Heart left ventricle (tissue), 16 donors: Measurements from ENCODE around the gene MYBPC1. TPM values are rescaled to one million over a fixed set of nuclear protein-coding genes. Genes with fewer than 3 reads are reported as not detected.

Source experiments
- ATAC-seq, 4 donors: fragments of 200-7000 bp; cut with Tn5 transposase; one replicate each; pipeline ENCODE4 v1.9.1; 2020 to 2022; ENCODE audit warnings: moderate library complexity in 4 of 4, mild to moderate bottlenecking in 3 of 4, moderate number of reproducible peaks in 1 of 4
- DNase-seq, 5 donors: peaks; one replicate each; pipeline ENCODE4 v3.0.0-alpha.2; 2020
- H3K27ac ChIP-seq, 12 donors: fragments of 200-600 bp; sonication (generic) in 4 of 12; one replicate each; pipeline versions ENCODE4 v1.5.0 to v1.8.0; 2016 to 2022; ENCODE audit warnings: mild to moderate bottlenecking in 2 of 12
- H3K27me3 ChIP-seq, 9 donors: fragments of 200-600 bp; sonication (generic) in 2 of 9; one replicate each; pipeline versions ENCODE4 v1.5.1 to v1.8.0; 2016 to 2022; ENCODE audit warnings: mild to moderate bottlenecking in 3 of 9
- H3K36me3 ChIP-seq, 9 donors: fragments of 200-600 bp; sonication (generic) in 2 of 9; one replicate each; pipeline versions ENCODE4 v1.5.0 to v1.8.0; 2018 to 2022; ENCODE audit warnings: mild to moderate bottlenecking in 2 of 9
- H3K4me1 ChIP-seq, 12 donors: fragments of 200-600 bp; sonication (generic) in 4 of 12; one replicate each; pipeline versions ENCODE4 v1.5.0 to v1.8.0; 2016 to 2022; ENCODE audit warnings: mild to moderate bottlenecking in 3 of 12
- H3K4me3 ChIP-seq, 12 donors: fragments of 200-600 bp; sonication (generic) in 4 of 12; one replicate each; pipeline versions ENCODE4 v1.5.0 to v1.8.0; 2017 to 2022; ENCODE audit warnings: mild to moderate bottlenecking in 9 of 12, moderate library complexity in 4 of 12
- H3K9me3 ChIP-seq, 12 donors: fragments of 200-600 bp; sonication (generic) in 4 of 12; one replicate each; pipeline versions ENCODE4 v1.5.0 to v1.8.0; 2016 to 2022; ENCODE audit warnings: mild to moderate bottlenecking in 1 of 12
- POLR2A ChIP-seq, 2 donors: fragments of 450-650 bp; IDR thresholded peaks; one replicate each; pipeline ENCODE4 v1.6.1; 2017; ENCODE audit warnings: antibody characterized with exemption in 2 of 2, mild to moderate bottlenecking in 2 of 2, moderate library complexity in 2 of 2
- WGBS, 4 donors: extraction: QIAGEN DNeasy Blood & Tissue Kit in 2 of 4; methylation state at CpG; one replicate each; pipeline versions ENCODE4 v1.1.5 to v1.1.7; 2013 to 2018; 5-methylcytosine and 5-hydroxymethylcytosine counted together
- intact Hi-C, 10 donors: fragments of 100-400 bp; cut with DNase I; formaldehyde crosslinking; loops; one replicate each; pipeline versions ENCODE4 v1.11.1 to v1.14.2; 2022
- polyA plus RNA-seq, 2 donors: library from polyadenylated mRNA; stranded (reverse); fragments of 200-250 nt; gene quantifications; one replicate each; pipeline ENCODE4 v1.2.3, GENCODE V29; 2013
- total RNA-seq, 9 donors: library from RNA; depleted of rRNA in 2 of 9; stranded (reverse); fragments of >200 nt in 2 of 9; fragmentation: NEBNext Ultra II Directional in 3 of 9; extraction: Animal tissue kit (Norgen Biotek cat#: 25700) in 3 of 9; gene quantifications; one replicate each; pipeline versions ENCODE4 v1.1.0 to v1.2.4, GENCODE V29; 2016 to 2023
- TF ChIP-seq, protein P1 (sequence below), 12 donors: fragments of 200-600 bp; sonication (generic) in 4 of 12; IDR thresholded peaks; one replicate each; pipeline versions ENCODE4 v1.5.0 to v1.8.0; 2018 to 2022; ENCODE audit warnings: antibody characterized with exemption in 12 of 12, mild to moderate bottlenecking in 5 of 12
- donor health status: ischemic (EF 13 %, LVEDD 7.1; RV severe dilation, severe dysfunction).
- donor health status: healthy with polysubstance abuse.
- donor health status: DM: no; HTN: yes; CAD: no.
- donor health status: DM: no; HTN: no; CAD: no.
- donor health status: ischemic (EF 25% LVEDD 6.9; RV normal size, moderate dysfunction).
- donor health status: ischemic (EF 25% LVEDD 5.7; RV mildly dilated, moderate dysfunction).
- donor health status: healthy.
- donor health status: DM: yes; HTN: yes; CAD: no.
- donor health status: ischemic (EF 35%, LVEDD 5.7; RV mildly dilated, moderate dysfunction).
- donor health status: nonischemic (EF 11% LVEDD 7.7; RV severe dilation, severe dysfunction).
- donor health status: DM: yes; HTN: yes; CAD: no.
- donor health status: PGD.
- donor health status: ischemic (EF 29% LVEDD 5.4; RV normal size, mild dysfunction).
- donor health status: nonischemic (EF 23%, LVEDD 6.1; RV moderate dilation, normal function).

The MYBPC1 gene
- total and polyA plus RNA-seq, 11 donors: 0.04 to 3.5 (median 1.9) TPM

DNA sequence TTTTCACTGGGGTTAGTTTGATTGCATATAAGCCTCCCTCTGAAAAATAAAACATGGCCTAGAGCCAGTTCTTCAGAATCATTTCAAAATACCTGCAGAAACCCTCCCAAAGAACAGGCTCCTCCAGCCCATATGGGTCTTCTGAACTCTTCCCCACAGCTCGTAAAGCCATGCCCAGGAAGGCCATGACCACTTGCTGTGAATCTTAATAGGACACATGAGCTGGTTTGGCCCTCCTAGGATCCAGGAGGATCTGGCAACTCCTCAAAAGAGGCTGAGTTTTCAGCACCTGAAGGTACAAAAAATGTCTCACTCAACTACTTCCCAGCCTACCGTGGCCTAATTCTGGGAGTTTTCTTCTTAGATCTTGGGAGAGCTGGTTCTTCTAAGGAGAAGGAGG, 2.4 kb downstream of the MYBPC1 start:
- H3K27ac ChIP-seq: no peak overlapping the region
- no peak for ATAC-seq

DNA sequence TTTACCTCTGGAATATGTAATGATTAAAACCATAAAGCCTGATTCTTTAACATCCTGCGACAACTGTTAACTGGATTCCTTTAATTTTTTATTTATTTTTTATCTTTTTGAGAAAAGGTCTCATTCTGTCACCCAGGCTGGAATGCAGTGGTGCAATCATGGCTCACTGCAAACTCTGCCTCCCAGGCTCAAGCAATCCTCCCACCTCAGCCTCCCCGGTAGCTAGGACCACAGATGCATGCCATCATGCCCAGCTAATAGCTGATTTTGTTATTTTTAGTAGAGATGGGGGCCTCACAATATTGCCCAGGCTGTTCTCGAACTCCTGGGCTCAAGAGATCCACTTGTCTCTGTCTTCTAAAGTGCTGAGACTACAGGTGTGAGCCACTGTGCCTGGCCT, 3.7 kb downstream of the MYBPC1 start:
- DNase-seq (no peak), ATAC-seq (no peak)
- no peak overlapping the region for H3K4me3 ChIP-seq
- H3K4me1 ChIP-seq: no peaks in the 10 kb centered on the region
- no peaks in the 10 kb centered on the region for H3K36me3 ChIP-seq
- no peak for TF ChIP-seq POLR2A (IDR thresholded peaks at IDR 0.05)
- TF ChIP-seq, protein P1, sequence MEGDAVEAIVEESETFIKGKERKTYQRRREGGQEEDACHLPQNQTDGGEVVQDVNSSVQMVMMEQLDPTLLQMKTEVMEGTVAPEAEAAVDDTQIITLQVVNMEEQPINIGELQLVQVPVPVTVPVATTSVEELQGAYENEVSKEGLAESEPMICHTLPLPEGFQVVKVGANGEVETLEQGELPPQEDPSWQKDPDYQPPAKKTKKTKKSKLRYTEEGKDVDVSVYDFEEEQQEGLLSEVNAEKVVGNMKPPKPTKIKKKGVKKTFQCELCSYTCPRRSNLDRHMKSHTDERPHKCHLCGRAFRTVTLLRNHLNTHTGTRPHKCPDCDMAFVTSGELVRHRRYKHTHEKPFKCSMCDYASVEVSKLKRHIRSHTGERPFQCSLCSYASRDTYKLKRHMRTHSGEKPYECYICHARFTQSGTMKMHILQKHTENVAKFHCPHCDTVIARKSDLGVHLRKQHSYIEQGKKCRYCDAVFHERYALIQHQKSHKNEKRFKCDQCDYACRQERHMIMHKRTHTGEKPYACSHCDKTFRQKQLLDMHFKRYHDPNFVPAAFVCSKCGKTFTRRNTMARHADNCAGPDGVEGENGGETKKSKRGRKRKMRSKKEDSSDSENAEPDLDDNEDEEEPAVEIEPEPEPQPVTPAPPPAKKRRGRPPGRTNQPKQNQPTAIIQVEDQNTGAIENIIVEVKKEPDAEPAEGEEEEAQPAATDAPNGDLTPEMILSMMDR (IDR thresholded peaks at IDR 0.05): no peak
- 73 to 77% (median 77%) methylated on average over 3 of the region's 3 CpGs for WGBS, 4 donors
- intact Hi-C loops: no loop called here
- no peaks in the 10 kb centered on the region for H3K9me3 ChIP-seq
- H3K27ac ChIP-seq: no peak overlapping the region
- H3K27me3 ChIP-seq: peaks cover 0 to 13% (median 0%) of the 10 kb centered on the region in 9 donors

More for the DNA sequence above, 2.4 kb downstream of the MYBPC1 start:
- no peak overlapping the region for H3K4me3 ChIP-seq
- no peaks in the 10 kb centered on the region for H3K9me3 ChIP-seq
- no peak for DNase-seq
- 63 to 69% (median 69%) methylated on average over 2 of the region's 2 CpGs for WGBS, 4 donors
- no peaks in the 10 kb centered on the region for H3K4me1 ChIP-seq
- peaks cover 0 to 4% (median 0%) of the 10 kb centered on the region in 9 donors for H3K27me3 ChIP-seq
- TF ChIP-seq, protein P1 (IDR thresholded peaks at IDR 0.05): no peak
- no peak for TF ChIP-seq POLR2A (IDR thresholded peaks at IDR 0.05)
- H3K36me3 ChIP-seq: no peaks in the 10 kb centered on the region
- intact Hi-C loops: no loop called here

DNA sequence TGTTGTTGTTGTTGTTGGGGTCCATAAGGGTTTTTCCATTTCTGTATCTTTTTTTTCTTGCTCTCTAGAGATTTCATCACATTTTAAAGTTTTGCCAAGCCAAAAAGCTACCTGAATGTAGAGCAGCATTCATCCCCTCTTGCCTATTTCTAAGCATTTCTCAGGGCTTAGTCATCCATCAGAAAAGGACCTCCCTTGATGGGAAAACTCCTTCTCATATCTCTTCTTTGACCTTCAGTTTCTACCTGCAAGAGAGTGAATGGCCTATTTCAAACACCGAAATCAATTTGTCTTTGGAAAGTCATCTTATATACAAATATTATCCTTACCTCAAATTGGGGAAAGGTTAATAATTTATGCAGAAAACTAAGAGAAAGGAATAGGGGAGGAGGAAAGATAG, 4.5 kb downstream of the MYBPC1 start:
- Histone ChIP-seq H3K27me3 (peaks cover 0 to 8% (median 0%) of the 10 kb centered on the region in 9 donors), H3K9me3 (no peaks in the 10 kb centered on the region), H3K36me3 (no peaks in the 10 kb centered on the region), H3K27ac (no peak overlapping the region), H3K4me3 (no peak overlapping the region), H3K4me1 (no peaks in the 10 kb centered on the region)
- no peak for ATAC-seq
- TF ChIP-seq POLR2A (IDR thresholded peaks at IDR 0.05): no peak
- TF ChIP-seq, protein P1 (IDR thresholded peaks at IDR 0.05): no peak
- intact Hi-C loops: no loop called here
- WGBS, 4 donors: 87 to 95% (median 95%) methylated on average over 1 of the region's 1 CpG
- no peak for DNase-seq

DNA sequence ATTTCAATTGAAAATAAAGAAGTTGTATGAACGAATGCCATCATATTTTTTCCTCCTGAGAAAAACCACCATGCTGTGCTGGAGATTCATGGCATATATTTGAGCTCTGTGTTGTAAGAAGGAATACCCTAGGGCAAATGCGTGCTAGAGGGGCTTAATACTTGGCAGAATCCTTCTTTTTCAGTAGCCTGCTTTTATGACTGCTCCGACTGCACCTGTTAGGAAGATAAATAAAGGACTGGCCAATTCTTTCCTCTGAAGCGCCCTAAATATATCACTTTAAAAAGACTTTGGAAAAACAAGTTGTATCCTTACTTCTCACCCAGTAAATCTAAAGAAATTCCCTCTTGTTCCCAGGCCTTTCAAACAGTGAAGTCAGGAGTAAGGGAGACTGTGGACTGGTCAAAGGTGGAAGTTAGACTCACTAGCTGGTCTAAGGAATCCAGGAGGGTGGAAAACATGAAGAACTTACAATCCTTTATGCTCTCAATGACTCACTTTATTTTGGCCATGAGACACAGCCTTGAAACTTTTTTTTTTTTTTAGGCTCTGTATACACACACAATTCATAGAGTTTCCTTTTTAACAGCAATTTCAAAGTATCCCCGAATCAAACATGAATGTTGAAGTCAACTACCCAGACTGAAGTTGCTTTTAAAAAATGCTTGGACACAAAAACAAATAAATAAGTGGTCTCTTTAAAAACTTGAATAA, 5.2 kb downstream of the MYBPC1 start:
- no peak for TF ChIP-seq POLR2A (IDR thresholded peaks at IDR 0.05)
- TF ChIP-seq, protein P1 (IDR thresholded peaks at IDR 0.05): no peak
- no peaks in the 10 kb centered on the region for H3K4me1 ChIP-seq
- WGBS, 4 donors: 67 to 74% (median 74%) methylated on average over 5 of the region's 5 CpGs
- no peaks in the 10 kb centered on the region for H3K9me3 ChIP-seq
- no peak overlapping the region for H3K27ac ChIP-seq
- intact Hi-C loops: no loop called here
- H3K36me3 ChIP-seq: no peaks in the 10 kb centered on the region
- H3K27me3 ChIP-seq: peaks cover 0 to 8% (median 0%) of the 10 kb centered on the region in 9 donors
- ATAC-seq (no peak), DNase-seq (no peak)
- H3K4me3 ChIP-seq: no peak overlapping the region
